Measurements from ENCODE around the gene IL1RAPL2. TPM values are rescaled to one million over a fixed set of nuclear protein-coding genes. Genes with fewer than 3 reads are reported as not detected.

IL1RAPL2 gene
- total RNA-seq, 1 donor from 2014 or later: not detected

DNA sequence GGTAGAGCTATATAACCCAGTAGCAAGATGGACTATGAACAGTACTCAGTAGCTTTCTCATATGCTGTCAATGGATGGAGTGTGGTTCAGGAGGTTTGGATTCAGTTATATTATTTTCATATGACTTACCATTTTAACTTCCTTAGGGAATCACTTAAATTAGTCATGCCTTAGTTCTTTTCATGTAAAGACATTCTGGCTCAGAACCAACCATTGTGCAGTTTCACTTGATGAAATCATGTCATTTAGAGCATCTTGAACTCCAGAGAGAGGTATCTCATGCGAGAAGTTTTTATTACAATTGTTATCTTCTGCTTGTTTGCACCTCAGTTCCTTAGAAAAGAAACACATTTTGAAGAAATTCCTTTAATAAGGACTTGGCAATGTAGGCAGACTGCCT, 55.8 kb downstream of the IL1RAPL2 start:
- TF ChIP-seq, protein P1, sequence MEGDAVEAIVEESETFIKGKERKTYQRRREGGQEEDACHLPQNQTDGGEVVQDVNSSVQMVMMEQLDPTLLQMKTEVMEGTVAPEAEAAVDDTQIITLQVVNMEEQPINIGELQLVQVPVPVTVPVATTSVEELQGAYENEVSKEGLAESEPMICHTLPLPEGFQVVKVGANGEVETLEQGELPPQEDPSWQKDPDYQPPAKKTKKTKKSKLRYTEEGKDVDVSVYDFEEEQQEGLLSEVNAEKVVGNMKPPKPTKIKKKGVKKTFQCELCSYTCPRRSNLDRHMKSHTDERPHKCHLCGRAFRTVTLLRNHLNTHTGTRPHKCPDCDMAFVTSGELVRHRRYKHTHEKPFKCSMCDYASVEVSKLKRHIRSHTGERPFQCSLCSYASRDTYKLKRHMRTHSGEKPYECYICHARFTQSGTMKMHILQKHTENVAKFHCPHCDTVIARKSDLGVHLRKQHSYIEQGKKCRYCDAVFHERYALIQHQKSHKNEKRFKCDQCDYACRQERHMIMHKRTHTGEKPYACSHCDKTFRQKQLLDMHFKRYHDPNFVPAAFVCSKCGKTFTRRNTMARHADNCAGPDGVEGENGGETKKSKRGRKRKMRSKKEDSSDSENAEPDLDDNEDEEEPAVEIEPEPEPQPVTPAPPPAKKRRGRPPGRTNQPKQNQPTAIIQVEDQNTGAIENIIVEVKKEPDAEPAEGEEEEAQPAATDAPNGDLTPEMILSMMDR (IDR thresholded peaks at IDR 0.05): no peak
- H3K36me3 ChIP-seq: no peaks in the 10 kb centered on the region
- H3K27ac ChIP-seq: no peak overlapping the region
- intact Hi-C loops (cut with DNase I): no loop called here
- no peaks in the 10 kb centered on the region for H3K9me3 ChIP-seq
- DNase-seq (ENCODE audit: low spot score in 2 of 2): no peak
- H3K27me3 ChIP-seq: no peaks in the 10 kb centered on the region
- no peaks in the 10 kb centered on the region for H3K4me1 ChIP-seq
- H3K4me3 ChIP-seq: no peak overlapping the region

DNA sequence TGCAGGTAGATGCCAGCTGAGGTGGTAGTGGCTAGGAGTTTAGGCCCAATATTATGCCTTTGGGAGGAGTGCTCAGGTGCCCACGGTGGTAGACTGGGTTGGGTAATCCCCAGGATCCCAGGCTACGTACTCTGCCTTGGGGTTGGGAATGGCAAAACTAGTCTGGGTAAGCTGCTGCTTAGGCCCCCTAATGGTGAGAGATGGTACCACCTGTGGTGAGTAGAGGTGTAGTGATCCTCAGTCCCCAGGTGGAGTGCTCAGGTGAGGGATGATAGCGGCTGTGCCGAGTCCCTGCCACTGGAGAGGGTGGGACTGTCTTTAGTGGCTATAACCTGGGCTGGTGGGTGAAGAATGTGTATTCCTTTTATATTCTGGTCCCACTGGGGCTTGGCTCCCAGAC, 75.2 kb downstream of the IL1RAPL2 start:
- DNase-seq (ENCODE audit: low spot score in 2 of 2): no peak
- H3K9me3 ChIP-seq: peaks cover 0 to 7% of the 10 kb centered on the region in 2 donors
- intact Hi-C loops (cut with DNase I): no loop called here
- no peaks in the 10 kb centered on the region for H3K4me1 ChIP-seq
- TF ChIP-seq, protein P1 (IDR thresholded peaks at IDR 0.05): no peak
- H3K27me3 ChIP-seq: no peaks in the 10 kb centered on the region
- H3K4me3 ChIP-seq: no peak overlapping the region
- H3K27ac ChIP-seq: no peak overlapping the region
- no peaks in the 10 kb centered on the region for H3K36me3 ChIP-seq

GRCh38 chrX:104647084-104647483, 81.1 kb downstream of the IL1RAPL2 start:
- Histone ChIP-seq H3K9me3 (no peaks in the 10 kb centered on the region), H3K36me3 (no peaks in the 10 kb centered on the region), H3K4me1 (no peaks in the 10 kb centered on the region), H3K4me3 (no peak overlapping the region), H3K27ac (no peak overlapping the region), H3K27me3 (no peaks in the 10 kb centered on the region)
- intact Hi-C loops (cut with DNase I): no loop called here
- TF ChIP-seq, protein P1 (IDR thresholded peaks at IDR 0.05): no peak
- DNase-seq (ENCODE audit: low spot score in 2 of 2): no peak

DNA sequence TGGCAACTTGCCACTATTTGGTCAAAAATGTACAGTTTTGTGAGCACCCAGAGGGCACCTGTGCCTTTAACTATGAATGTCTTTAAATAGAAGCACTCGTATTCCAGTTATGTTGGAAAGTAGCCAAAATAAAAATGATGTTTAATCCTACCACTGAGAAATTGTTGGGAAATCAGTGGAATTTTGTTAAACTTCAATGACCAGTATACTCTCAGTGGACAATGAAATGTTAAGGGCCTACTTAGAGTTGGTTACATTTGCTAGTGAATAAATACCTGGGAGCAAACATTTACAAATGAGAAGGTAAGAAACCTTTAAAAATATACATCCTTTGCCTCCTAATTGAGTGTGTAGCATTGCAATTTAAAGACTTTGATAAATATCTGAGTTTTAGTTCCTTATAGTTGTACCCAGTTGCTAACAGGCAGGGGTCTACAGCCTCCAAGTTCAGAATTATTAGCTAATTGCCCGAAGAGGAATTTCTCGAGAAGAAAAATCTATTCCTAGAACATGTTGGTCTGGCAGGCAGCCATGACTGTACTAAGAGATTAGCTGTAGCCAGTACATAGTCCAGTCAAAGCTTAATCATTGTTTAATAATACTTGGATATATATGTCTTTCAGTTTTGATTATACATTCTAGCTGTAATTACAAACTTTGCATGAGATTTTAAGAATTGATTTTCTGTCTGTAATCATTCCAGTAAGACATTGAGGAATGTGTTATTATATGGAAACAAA, 93.2 kb downstream of the IL1RAPL2 start:
- no peak for DNase-seq (ENCODE audit: low spot score in 2 of 2)
- TF ChIP-seq, protein P1 (IDR thresholded peaks at IDR 0.05): no peak
- Histone ChIP-seq H3K4me1 (no peaks in the 10 kb centered on the region), H3K36me3 (no peaks in the 10 kb centered on the region), H3K27me3 (no peaks in the 10 kb centered on the region), H3K27ac (no peak overlapping the region), H3K4me3 (no peak overlapping the region), H3K9me3 (no peaks in the 10 kb centered on the region)
- intact Hi-C loops (cut with DNase I): no loop called here

GRCh38 chrX:104660092-104660491, 94.1 kb downstream of the IL1RAPL2 start:
- Histone ChIP-seq H3K9me3 (no peaks in the 10 kb centered on the region), H3K36me3 (no peaks in the 10 kb centered on the region), H3K27ac (no peak overlapping the region), H3K4me3 (no peak overlapping the region), H3K4me1 (no peaks in the 10 kb centered on the region), H3K27me3 (no peaks in the 10 kb centered on the region)
- intact Hi-C loops (cut with DNase I): no loop called here
- TF ChIP-seq, protein P1 (IDR thresholded peaks at IDR 0.05): no peak
- no peak for DNase-seq (ENCODE audit: low spot score in 2 of 2)
